ENCODE results near the gene ZNF212.

The ZNF212 gene

GRCh38 chr7:149280661-149281507 is 41.4 kb downstream of the ZNF212 start:
- no peak for TF ChIP-seq GATA1 (IDR thresholded peaks at IDR 0.05; ENCODE audit: low read depth, low read length)
- TF ChIP-seq POLR2A (IDR thresholded peaks at IDR 0.05; ENCODE audit: low read length): no peak
- no peak for DNase-seq

GRCh38 chr7:149281508-149282330 is 42.3 kb downstream of the ZNF212 start:
- TF ChIP-seq GATA1 (IDR thresholded peaks at IDR 0.05; ENCODE audit: low read depth, low read length) (no peak), POLR2A (IDR thresholded peaks at IDR 0.05; ENCODE audit: low read length) (no peak)
- no peak for DNase-seq

- DNase-seq: no peak
- TF ChIP-seq GATA1 (IDR thresholded peaks at IDR 0.05; ENCODE audit: low read depth, low read length) (no peak), POLR2A (IDR thresholded peaks at IDR 0.05; ENCODE audit: low read length) (no peak)
Measured at GRCh38 chr7:149282331-149282655, 42.8 kb downstream of the ZNF212 start.

GRCh38 chr7:149283321-149283720 is 43.9 kb downstream of the ZNF212 start:
- no peak for DNase-seq
- TF ChIP-seq GATA1 (IDR thresholded peaks at IDR 0.05; ENCODE audit: low read depth, low read length) (no peak), POLR2A (IDR thresholded peaks at IDR 0.05; ENCODE audit: low read length) (no peak)

GRCh38 chr7:149284343-149284742 is 44.9 kb downstream of the ZNF212 start:
- TF ChIP-seq POLR2A (IDR thresholded peaks at IDR 0.05; ENCODE audit: low read length): no peak
- no peak for TF ChIP-seq GATA1 (IDR thresholded peaks at IDR 0.05; ENCODE audit: low read depth, low read length)
- no peak for DNase-seq

GRCh38 chr7:149284850-149285585 is 45.6 kb downstream of the ZNF212 start:
- TF ChIP-seq POLR2A (IDR thresholded peaks at IDR 0.05; ENCODE audit: low read length) (no peak), GATA1 (IDR thresholded peaks at IDR 0.05; ENCODE audit: low read depth, low read length) (no peak)
- DNase-seq: peak; percentile 90 to 93

- DNase-seq: peak in 1 of 2 experiments; percentile 36
- no peak for TF ChIP-seq GATA1 (IDR thresholded peaks at IDR 0.05; ENCODE audit: low read depth, low read length)
- TF ChIP-seq POLR2A (IDR thresholded peaks at IDR 0.05; ENCODE audit: low read length): no peak
Measured at GRCh38 chr7:149285603-149286002, 46.2 kb downstream of the ZNF212 start.

- DNase-seq: no peak
- TF ChIP-seq GATA1 (IDR thresholded peaks at IDR 0.05; ENCODE audit: low read depth, low read length) (no peak), POLR2A (IDR thresholded peaks at IDR 0.05; ENCODE audit: low read length) (no peak)
Measured at GRCh38 chr7:149286811-149287400, 47.5 kb downstream of the ZNF212 start.

GRCh38 chr7:149287622-149288021 is 48.2 kb downstream of the ZNF212 start:
- TF ChIP-seq POLR2A (IDR thresholded peaks at IDR 0.05; ENCODE audit: low read length): no peak
- TF ChIP-seq GATA1 (IDR thresholded peaks at IDR 0.05; ENCODE audit: low read depth, low read length): no peak

GRCh38 chr7:149289262-149289661 is 49.8 kb downstream of the ZNF212 start:
- TF ChIP-seq GATA1 (IDR thresholded peaks at IDR 0.05; ENCODE audit: low read depth, low read length): no peak
- DNase-seq: no peak

More at GRCh38 chr7:149287622-149288021, 48.2 kb downstream of the ZNF212 start:
- DNase-seq: no peak

- TF ChIP-seq GATA1 (IDR thresholded peaks at IDR 0.05; ENCODE audit: low read depth, low read length) (no peak), POLR2A (IDR thresholded peaks at IDR 0.05; ENCODE audit: low read length) (no peak)
- DNase-seq: no peak
Measured at GRCh38 chr7:149289856-149290255, 50.4 kb downstream of the ZNF212 start.

- TF ChIP-seq GATA1 (IDR thresholded peaks at IDR 0.05; ENCODE audit: low read depth, low read length): no peak
- TF ChIP-seq POLR2A (IDR thresholded peaks at IDR 0.05; ENCODE audit: low read length): no peak
- DNase-seq: no peak
Measured at GRCh38 chr7:149291036-149291780, 51.8 kb downstream of the ZNF212 start.
